Common myeloid progenitor, CD34-positive (primary cell): Measurements from ENCODE around the gene MRPL28.
"Not testable (repeated sequence)": the region's sequence is repeated elsewhere in the genome, so short reads cannot be mapped to it uniquely, and the experiment has no call there.

Experiments used
- CTCF ChIA-PET: fragments of 350-600 bp; sonication (Branson Sonifier 250); formaldehyde crosslinking; loops from one replicate; lab custom pipeline; 2021; ENCODE audit warnings: antibody characterized with exemption; lab: Charles Lee
- POLR2A ChIA-PET: fragments of 350-600 bp; sonication (Branson Sonifier 250); formaldehyde crosslinking; loops from one replicate; lab custom pipeline; 2021; ENCODE audit warnings: antibody characterized with exemption; lab: Charles Lee
- DNase-seq, 3 donors: peaks; one replicate each; pipeline versions ENCODE4 v3.0.0 to v3.0.0-alpha.2; 2013
- H3K27ac ChIP-seq, 2 experiments: 1 replicate in 1 of 2; 2 replicates in 1 of 2; pipeline ENCODE4 v1.7.0; 2013; ENCODE audit warnings: inconsistent platforms in 2 of 2, low read length in 2 of 2, mild to moderate bottlenecking in 2 of 2, low read depth in 1 of 2, moderate library complexity in 1 of 2; ENCODE audit not compliant: severe bottlenecking in 2 of 2, insufficient read depth in 1 of 2, poor library complexity in 1 of 2
- H3K27me3 ChIP-seq, 5 experiments: replicated peaks in 2 of 5; 1 replicate in 3 of 5; 2 replicates in 2 of 5; pipeline versions ENCODE4 v1.6.1 to v1.7.0; 2013; ENCODE audit warnings: low read length in 4 of 5, mild to moderate bottlenecking in 2 of 5, moderate library complexity in 2 of 5, inconsistent platforms in 1 of 5; ENCODE audit not compliant: insufficient read depth in 5 of 5, control insufficient read depth in 4 of 5
- H3K36me3 ChIP-seq, 4 experiments: 1 replicate in 2 of 4; 2 replicates in 2 of 4; pipeline versions ENCODE4 v1.6.1 to v1.7.0; 2013; ENCODE audit warnings: low read length in 3 of 4, control low read depth in 1 of 4, mild to moderate bottlenecking in 1 of 4; ENCODE audit not compliant: control insufficient read depth in 4 of 4, insufficient read depth in 4 of 4
- H3K4me1 ChIP-seq, 4 experiments: 1 replicate in 3 of 4; 2 replicates in 1 of 4; pipeline versions ENCODE4 v1.6.1 to v1.7.1; 2013; ENCODE audit warnings: low read length in 3 of 4, mild to moderate bottlenecking in 3 of 4, control low read depth in 1 of 4, inconsistent platforms in 1 of 4, moderate library complexity in 1 of 4; ENCODE audit not compliant: control insufficient read depth in 4 of 4, insufficient read depth in 4 of 4; ENCODE audit errors: control extremely low read depth in 1 of 4
- H3K4me3 ChIP-seq, 7 experiments: 1 replicate in 4 of 7; 2 replicates in 3 of 7; pipeline versions ENCODE4 v1.5.1 to v1.7.0; 2013; ENCODE audit warnings: mild to moderate bottlenecking in 7 of 7, low read length in 6 of 7, moderate library complexity in 6 of 7, inconsistent platforms in 2 of 7, low read depth in 2 of 7, control low read depth in 1 of 7; ENCODE audit not compliant: insufficient read depth in 4 of 7, control insufficient read depth in 1 of 7; ENCODE audit errors: extremely low read depth in 1 of 7
- H3K9me3 ChIP-seq, 5 experiments: 1 replicate in 4 of 5; 2 replicates in 1 of 5; pipeline versions ENCODE4 v1.6.1 to v1.7.1; 2013; ENCODE audit warnings: low read length in 4 of 5, mild to moderate bottlenecking in 2 of 5, inconsistent platforms in 1 of 5, low read depth in 1 of 5, moderate library complexity in 1 of 5; ENCODE audit not compliant: control insufficient read depth in 4 of 5, insufficient read depth in 2 of 5; ENCODE audit errors: control extremely low read depth in 1 of 5
- WGBS: methylation state at CpG from one replicate; pipeline ENCODE4 v1.1.5; 2013; ENCODE audit not compliant: insufficient coverage; 5-methylcytosine and 5-hydroxymethylcytosine counted together

MRPL28 gene

DNA sequence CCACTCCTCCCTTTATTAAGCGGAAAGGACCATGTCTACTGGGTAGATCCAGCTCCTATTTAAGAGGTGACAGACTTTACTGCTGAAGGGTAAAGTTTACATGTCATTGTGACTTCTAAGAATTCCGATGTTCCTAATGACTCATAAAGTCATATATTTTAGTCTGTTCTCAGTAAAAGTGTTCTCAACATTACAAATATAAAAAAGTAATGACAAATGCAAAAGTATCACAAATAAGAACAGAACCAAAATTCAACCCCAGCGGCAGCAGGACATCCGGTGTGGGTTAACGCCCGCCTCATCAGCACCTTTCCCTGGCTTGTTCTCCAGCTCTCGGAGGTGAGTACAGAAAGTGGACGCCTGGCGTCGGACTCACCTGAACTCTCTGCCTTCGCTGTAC lies 24.6 kb downstream of the MRPL28 start:
- WGBS = 91% methylated on average over 9 of the region's 11 CpGs
- H3K4me1 ChIP-seq = peaks cover 0 to 28% (median 6%) of the 10 kb centered on the region in 4 experiments
- POLR2A ChIA-PET = no interaction called here

GRCh38 chr16:342455-343213 lies 27.7 kb downstream of the MRPL28 start:
- POLR2A ChIA-PET = no interaction called here
- DNase-seq = no peak
- H3K4me1 ChIP-seq = peaks cover 0 to 39% (median 21%) of the 10 kb centered on the region in 4 experiments
- H3K4me3 ChIP-seq = no peak overlapping the region
- H3K36me3 ChIP-seq = peaks cover 2 to 43% (median 29%) of the 10 kb centered on the region in 4 experiments
- peak overlapping the region in 1 of 2 experiments; percentile 14 for H3K27ac ChIP-seq
- WGBS = 95% methylated on average over 18 of the region's 18 CpGs
- H3K9me3 ChIP-seq = no peaks in the 10 kb centered on the region
- H3K27me3 ChIP-seq = no peaks in the 10 kb centered on the region
- CTCF ChIA-PET = interaction anchor here (0.7 to 1.1 kb wide), 3 partner anchors 17 to 40 kb away, joined by 3 to 5 read pairs (median 3); no protein-coding TSS in a partner anchor

More for the DNA sequence above, 24.6 kb downstream of the MRPL28 start:
- Histone ChIP-seq H3K27me3 (no peaks in the 10 kb centered on the region), H3K4me3 (no peak overlapping the region), H3K27ac (no peak overlapping the region), H3K36me3 (peaks cover 2 to 53% (median 35%) of the 10 kb centered on the region in 4 experiments), H3K9me3 (no peaks in the 10 kb centered on the region)
- CTCF ChIA-PET = interaction anchor here (0.9 to 2.0 kb wide), 3 partner anchors 10 to 42 kb away, joined by 3 to 6 read pairs (median 3); no protein-coding TSS in a partner anchor
- no peak for DNase-seq

DNA sequence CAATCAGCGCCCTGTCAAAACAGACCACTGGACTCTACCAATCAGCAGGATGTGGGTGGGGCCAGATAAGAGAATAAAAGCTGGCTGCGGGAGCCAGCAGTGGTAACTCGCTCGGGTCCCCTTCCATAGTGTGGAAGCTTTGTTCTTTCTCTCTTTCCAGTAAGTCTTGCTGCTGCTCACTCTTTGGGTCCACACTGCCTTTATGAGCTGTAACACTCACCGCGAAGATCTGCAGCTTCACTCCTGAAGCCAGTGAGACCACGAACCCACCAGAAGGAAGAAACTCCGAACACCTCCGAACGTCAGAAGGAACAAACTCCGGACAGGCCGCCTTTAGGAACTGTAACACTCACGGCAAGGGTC lies 28.4 kb downstream of the MRPL28 start:
- H3K4me3 ChIP-seq, H3K27ac ChIP-seq, DNase-seq, H3K27me3 ChIP-seq, POLR2A ChIA-PET, H3K9me3 ChIP-seq: not testable (repeated sequence)
- CTCF ChIA-PET = interaction anchor here (0.9 kb wide), 1 partner anchor 9 kb away, joined by 3 read pairs; no protein-coding TSS in a partner anchor
- peaks cover 2 to 36% (median 23%) of the 10 kb centered on the region in 4 experiments for H3K36me3 ChIP-seq
- peaks cover 0 to 37% (median 24%) of the 10 kb centered on the region in 4 experiments for H3K4me1 ChIP-seq
- 97% methylated on average over 9 of the region's 13 CpGs for WGBS

DNA sequence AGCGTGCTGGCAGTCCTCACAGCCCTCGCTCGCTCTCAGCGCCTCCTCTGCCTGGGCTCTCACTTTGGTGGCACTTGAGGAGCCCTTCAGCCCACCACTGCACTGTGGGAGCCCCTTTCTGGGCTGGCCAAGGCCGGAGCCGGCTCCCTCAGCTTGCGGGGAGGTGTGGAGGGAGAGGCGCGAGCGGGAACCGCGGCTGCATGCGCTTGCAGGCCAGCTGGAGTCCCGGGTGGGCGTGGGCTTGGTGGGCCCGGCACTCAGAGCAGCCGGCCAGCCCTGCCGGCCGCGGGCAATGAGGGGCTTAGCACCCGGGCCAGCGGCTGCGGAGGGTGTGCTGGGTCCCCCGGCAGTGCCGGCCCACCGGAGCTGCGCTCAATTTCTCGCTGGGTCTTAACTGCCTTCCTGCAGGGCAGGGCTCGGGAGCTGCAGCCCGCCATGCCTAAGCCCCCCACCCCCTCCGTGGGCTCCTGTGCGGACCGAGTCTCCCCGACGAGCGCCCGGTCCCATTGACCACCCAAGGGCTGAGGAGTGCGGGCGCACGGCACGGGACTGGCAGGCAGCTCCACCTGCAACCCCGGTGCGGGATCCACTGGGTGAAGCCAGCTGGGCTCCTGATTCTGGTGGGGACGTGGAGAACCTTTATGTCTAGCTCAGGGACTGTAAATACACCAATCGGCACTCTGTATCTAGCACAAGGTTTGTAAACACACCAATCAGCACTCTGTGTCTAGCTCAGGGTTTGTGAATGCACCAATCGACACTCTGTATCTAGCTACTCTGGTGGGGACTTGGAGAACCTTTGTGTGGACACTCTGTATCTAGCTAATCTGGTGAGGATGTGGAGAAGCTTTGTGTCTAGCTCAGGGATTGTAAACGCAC lies 29.0 kb downstream of the MRPL28 start:
- Histone ChIP-seq H3K36me3 (peaks cover 0 to 30% (median 17%) of the 10 kb centered on the region in 4 experiments), H3K4me1 (peaks cover 0 to 40% (median 25%) of the 10 kb centered on the region in 4 experiments)
- H3K27me3 ChIP-seq, H3K27ac ChIP-seq, H3K4me3 ChIP-seq, POLR2A ChIA-PET, H3K9me3 ChIP-seq, DNase-seq: not testable (repeated sequence)
- 98% methylated on average over 31 of the region's 47 CpGs for WGBS
- CTCF ChIA-PET = interaction anchor here (0.9 to 5.3 kb wide), 3 partner anchors 8 to 150 kb away, joined by 3 to 30 read pairs (median 4); no protein-coding TSS in a partner anchor

DNA sequence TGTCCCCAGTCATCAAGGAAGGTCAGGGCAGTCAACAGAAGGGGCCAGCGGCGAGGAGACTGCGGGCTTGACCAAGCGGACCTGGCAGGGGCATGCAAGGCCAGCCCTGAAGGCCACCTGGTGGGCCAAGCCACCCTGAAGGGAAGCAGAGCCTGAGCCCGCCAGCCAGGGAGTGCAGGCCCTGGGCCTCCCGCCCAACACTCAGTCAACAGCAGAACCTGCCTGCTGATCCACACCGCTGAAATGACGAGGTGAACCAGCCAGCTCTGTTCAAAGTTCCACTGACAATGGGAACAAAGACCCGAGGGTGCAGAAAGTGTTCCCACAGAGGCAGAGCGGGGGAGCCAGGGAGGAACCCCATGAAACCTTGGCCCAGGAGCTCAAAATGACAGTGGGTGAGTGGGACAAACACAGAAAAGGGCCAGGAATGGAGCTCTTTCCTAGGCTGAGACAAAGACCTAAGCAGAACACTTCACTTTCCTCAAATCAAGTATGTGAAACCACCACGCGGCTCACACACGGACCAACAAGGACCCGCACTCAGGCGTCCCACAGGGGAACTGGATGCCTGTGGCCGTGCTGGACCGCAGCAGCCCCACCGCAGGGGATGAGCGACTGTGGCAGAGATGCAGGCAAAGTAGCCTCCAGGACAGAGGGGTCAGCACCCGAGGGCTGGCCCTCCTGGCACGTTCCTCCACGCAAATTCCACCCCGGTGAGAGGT lies 29.8 kb downstream of the MRPL28 start:
- ChIA-PET POLR2A (no interaction called here), CTCF (interaction anchor here (0.7 to 5.3 kb wide), 3 partner anchors 9 to 149 kb away, joined by 3 to 30 read pairs (median 4); no protein-coding TSS in a partner anchor)
- Histone ChIP-seq H3K27ac (peak overlapping the region in 1 of 2 experiments; percentile 14), H3K4me1 (peaks cover 0 to 43% (median 27%) of the 10 kb centered on the region in 4 experiments), H3K27me3 (no peaks in the 10 kb centered on the region), H3K4me3 (peak overlapping the region in 2 of 7 experiments; percentile 5 to 34), H3K36me3 (peaks cover 0 to 22% (median 11%) of the 10 kb centered on the region in 4 experiments), H3K9me3 (no peaks in the 10 kb centered on the region)
- WGBS = 96% methylated on average over 23 of the region's 23 CpGs
- DNase-seq = no peak

DNA sequence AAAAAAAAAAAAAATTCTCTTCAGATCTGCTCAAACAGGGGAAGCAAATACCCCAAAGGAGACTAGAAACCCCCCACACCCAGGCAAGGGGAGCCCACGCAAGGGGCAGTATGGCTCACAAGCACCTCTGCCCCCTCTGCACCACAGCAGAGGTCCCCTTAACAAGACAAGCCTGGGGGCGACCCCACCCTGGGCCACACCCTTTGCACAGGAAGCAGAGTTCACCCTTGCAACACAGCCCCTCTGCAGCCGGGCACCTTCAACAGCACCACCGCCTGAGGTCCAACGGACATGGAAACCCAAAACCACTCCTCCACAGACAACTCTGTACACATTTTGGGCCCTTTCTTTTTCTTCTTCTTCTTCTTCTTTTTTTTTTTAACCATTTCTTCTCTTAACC lies 30.7 kb downstream of the MRPL28 start:
- Histone ChIP-seq H3K27me3 (no peaks in the 10 kb centered on the region), H3K9me3 (no peaks in the 10 kb centered on the region), H3K4me3 (peak overlapping the region in 3 of 7 experiments; percentile 8 to 34 (median 28)), H3K27ac (peak overlapping the region in 1 of 2 experiments; percentile 14), H3K36me3 (peaks cover 0 to 16% (median 5%) of the 10 kb centered on the region in 4 experiments), H3K4me1 (peaks cover 0 to 47% (median 32%) of the 10 kb centered on the region in 4 experiments)
- peak in 2 of 3 donors; percentile 56 to 64 for DNase-seq
- ChIA-PET CTCF (interaction anchor here (0.7 to 5.3 kb wide), 3 partner anchors 10 to 148 kb away, joined by 3 to 30 read pairs (median 4); no protein-coding TSS in a partner anchor), POLR2A (interaction anchor here (0.6 kb wide), 1 partner anchor 13 kb away, joined by 3 read pairs; the partner anchor contains the start of gene AXIN1)
- WGBS = 13% methylated on average over 5 of the region's 5 CpGs
